GM21447 (cell line): ENCODE results near the gene SINHCAF.
"Not testable (repeated sequence)": the region's sequence is repeated elsewhere in the genome, so short reads cannot be mapped to it uniquely, and the experiment has no call there.

Experiments
- ATAC-seq: cut with Tn5 transposase; IDR thresholded peaks from one replicate; pipeline ENCODE4 v1.9.1; 2021; ENCODE audit not compliant: unreplicated experiment

SINHCAF gene

DNA sequence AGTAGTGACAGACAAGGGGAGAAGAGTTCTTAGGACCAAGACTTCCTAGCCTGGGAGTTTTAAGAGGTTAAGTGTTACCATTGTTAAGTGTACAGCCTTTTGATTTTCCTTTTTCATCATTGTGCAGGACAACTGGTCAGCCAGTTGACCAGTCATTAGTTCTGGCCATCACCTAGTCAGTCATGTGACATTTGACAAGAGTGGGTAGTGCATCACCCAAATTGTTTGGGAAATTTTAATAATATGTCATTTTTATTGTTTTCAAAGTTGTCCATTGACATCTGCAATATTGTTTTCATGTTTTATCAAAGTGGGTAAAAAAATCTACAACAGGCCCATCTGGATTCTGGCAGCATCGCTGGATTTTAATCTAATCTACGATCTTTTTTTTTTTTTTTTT is 15.5 kb downstream of the SINHCAF start:
- ATAC-seq, result no peak

- no peak for ATAC-seq
These were observed 16.7 kb downstream of the SINHCAF start for GRCh38 chr12:31309279-31309678.

- ATAC-seq, result no peak
These were observed 17.8 kb downstream of the SINHCAF start for GRCh38 chr12:31308116-31308515.

DNA sequence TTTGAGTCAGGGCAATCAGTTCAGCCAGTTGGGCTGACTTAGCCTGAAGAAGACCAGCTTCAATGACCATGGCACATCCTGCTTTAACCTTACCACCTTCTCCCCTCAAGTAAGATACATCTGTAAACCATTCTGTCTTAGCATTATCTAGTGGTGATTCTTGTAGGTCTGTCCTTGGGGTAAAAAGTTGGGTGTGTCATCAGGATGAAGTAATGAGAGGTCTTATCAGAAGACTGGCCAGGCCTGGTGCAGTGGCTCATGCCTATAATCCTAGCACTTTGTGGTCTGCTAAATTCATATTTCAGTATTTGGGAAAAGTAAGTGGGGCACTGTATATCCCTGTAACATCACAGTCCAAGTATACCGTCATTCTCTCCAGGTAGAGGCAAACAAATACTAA is 19.1 kb downstream of the SINHCAF start:
- no peak for ATAC-seq

GRCh38 chr12:31303466-31303865 is 22.5 kb downstream of the SINHCAF start:
- no peak for ATAC-seq

GRCh38 chr12:31301311-31301710 is 24.6 kb downstream of the SINHCAF start:
- ATAC-seq, result no peak

DNA sequence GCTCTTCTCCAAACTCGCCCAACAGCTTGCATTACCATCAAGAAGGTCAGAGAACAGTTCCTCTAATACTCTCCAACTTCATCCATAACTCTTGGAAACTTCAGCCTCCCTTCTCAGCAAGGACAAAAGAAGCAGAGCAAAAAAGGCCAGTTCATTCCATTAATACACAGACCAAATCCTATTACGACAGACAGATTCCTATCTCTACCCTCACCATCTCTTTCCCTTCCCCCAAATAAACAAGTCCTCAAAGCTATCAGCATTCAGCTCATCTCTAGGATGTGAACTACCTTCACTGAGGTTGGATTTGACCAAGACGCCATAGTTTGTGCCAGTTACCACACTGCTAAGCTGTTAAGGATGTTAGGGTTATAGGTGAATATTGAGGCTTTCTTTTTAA is 25.2 kb downstream of the SINHCAF start:
- ATAC-seq, result no peak

- ATAC-seq, result no peak
These were observed 25.6 kb downstream of the SINHCAF start for GRCh38 chr12:31300341-31300740.

GRCh38 chr12:31298922-31299321 is 27.0 kb downstream of the SINHCAF start:
- no peak for ATAC-seq

- peak; percentile 44 for ATAC-seq
These were observed 27.4 kb downstream of the SINHCAF start for GRCh38 chr12:31298515-31298910.

GRCh38 chr12:31297572-31298514 is 28.1 kb downstream of the SINHCAF start:
- ATAC-seq, result peak; percentile 56

GRCh38 chr12:31289441-31289840 is 36.5 kb downstream of the SINHCAF start:
- ATAC-seq, result no peak

DNA sequence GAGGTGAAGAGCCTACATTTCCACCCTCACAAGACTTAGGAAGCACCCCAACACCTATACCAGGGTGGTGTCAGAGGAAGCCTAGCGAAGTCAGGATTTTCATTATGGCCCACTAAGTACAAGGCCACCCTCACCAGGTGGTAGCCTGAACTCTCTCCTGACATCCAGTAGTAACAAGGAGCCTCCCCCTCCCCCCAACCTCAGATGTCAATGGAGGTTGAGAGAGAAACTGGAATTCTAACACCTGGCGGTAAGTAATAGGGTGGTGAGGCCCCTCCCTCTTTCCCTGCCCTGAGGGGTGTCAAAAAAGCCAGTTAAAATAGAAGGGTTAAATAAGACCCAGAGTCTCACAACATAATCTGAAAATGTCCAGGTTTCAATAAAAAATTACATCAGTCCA is 37.6 kb downstream of the SINHCAF start:
- no peak for ATAC-seq

- no peak for ATAC-seq
These were observed 45.8 kb downstream of the SINHCAF start for GRCh38 chr12:31280183-31280582.

DNA sequence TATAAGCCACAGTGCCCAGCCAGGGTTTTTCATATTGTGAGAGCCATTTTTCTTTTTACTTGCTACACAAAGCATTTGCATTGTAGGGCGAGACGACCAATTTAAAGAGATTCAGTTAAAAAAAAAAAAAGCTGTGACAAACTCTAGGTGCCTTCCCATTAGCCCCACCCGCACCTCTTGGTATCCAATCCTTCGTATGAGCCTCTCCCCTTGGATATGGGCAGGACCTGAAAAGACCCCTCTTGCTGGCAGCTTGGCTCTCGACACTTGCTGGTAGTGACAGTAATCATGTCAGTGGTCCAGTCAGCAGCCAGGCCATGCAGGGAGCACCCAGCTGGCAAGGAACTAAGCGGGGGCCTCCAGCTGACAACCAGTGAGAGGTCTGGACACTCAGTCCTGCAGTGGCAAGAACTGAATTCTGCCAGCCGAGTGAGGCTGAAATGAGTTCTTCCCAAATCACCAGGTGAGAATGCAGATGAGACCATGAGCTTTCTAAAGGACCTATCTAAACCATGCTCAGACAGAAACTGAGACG is 46.5 kb downstream of the SINHCAF start:
- ATAC-seq, result no peak

- no peak for ATAC-seq
These were observed 47.1 kb downstream of the SINHCAF start for GRCh38 chr12:31278832-31279231.

DNA sequence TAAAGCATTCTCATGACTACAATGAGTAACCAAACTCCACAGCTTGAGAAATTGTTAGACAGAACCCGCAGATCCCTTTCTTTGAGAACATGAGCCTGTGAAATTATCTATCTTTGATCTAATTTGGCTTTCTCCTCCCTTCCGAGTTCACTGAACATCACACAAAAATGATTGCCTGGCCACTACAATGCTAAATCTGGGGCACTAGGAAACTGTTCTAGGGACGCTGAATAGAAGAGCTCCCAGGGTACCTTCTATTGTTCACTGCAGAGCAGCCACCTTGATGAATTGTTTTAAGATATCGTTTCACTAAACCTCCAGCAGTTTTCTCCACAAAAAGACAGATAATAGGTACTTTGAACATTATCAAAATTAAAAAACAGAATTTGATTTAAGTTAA is 47.5 kb downstream of the SINHCAF start:
- no peak for ATAC-seq

DNA sequence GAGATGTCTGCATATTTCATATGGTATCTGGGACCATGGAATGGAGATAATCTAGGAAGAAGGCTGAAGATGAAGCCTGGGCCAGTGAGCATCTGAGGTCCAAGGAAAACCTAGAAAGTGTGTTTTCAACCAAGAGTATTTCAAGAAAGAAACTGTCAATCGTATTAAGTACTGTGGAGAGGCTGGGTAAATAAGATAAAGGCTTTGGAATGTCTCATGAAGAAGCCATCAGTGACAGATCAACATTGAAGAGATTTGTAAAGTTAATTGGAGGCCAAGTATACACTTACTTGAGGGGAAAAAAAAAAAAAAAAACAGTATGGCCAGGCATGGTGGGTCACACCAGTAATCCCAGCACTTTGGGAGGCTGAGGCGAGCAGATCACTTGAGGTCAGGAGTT is 48.9 kb downstream of the SINHCAF start:
- no peak for ATAC-seq

DNA sequence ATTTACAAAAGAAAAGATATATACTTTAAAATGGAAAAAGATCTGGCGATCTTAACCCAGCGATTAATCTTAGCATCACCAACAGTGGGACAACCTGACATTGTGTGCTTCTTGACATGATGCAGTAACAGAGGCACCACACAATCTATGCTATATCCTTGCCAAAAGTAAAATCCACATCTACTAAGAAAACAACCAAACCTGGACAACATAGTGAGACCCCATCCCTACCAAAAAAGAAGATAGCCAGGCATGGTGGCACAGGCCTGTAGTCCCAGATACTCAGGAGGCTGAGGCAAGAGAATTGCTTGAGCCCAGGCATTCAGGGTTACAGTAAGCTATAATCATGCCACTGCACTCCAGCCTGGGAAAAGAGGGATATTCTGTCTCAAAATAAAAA is 50.5 kb downstream of the SINHCAF start:
- no peak for ATAC-seq

- no peak for ATAC-seq
These were observed 51.2 kb downstream of the SINHCAF start for GRCh38 chr12:31274520-31275300.

GRCh38 chr12:31273794-31274193 is 52.2 kb downstream of the SINHCAF start:
- ATAC-seq, result not testable (repeated sequence)
